ENCODE data around the gene MAST4. TPM values are rescaled to one million over a fixed set of nuclear protein-coding genes. Genes with fewer than 3 reads are reported as not detected.

Gene MAST4
- total RNA-seq, 2 donors from 2014 or later, result 36.8 to 45.7 TPM

DNA sequence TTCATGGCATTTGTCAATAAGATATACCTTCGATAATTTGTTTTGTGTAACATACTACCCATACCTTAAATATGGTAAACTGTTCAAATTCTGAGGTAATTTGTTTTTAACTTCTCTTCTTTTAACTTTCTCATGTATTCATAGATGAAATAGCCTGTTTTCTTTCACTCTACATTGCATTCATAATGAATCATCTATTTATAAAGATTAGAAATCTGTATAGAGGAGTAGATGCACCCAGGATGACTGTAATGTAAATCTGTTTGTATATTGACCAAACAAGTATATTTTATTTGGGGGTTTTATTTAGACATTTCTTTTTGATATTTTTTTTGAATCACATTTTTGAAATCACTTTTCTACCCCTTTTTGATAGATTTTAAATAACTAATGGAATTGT lies 455.8 kb downstream of the MAST4 start:
- TF ChIP-seq POLR2A (IDR thresholded peaks at IDR 0.05), result no peak
- no peak for TF ChIP-seq POLR2AphosphoS5 (IDR thresholded peaks at IDR 0.05)
- TF ChIP-seq, protein P1, sequence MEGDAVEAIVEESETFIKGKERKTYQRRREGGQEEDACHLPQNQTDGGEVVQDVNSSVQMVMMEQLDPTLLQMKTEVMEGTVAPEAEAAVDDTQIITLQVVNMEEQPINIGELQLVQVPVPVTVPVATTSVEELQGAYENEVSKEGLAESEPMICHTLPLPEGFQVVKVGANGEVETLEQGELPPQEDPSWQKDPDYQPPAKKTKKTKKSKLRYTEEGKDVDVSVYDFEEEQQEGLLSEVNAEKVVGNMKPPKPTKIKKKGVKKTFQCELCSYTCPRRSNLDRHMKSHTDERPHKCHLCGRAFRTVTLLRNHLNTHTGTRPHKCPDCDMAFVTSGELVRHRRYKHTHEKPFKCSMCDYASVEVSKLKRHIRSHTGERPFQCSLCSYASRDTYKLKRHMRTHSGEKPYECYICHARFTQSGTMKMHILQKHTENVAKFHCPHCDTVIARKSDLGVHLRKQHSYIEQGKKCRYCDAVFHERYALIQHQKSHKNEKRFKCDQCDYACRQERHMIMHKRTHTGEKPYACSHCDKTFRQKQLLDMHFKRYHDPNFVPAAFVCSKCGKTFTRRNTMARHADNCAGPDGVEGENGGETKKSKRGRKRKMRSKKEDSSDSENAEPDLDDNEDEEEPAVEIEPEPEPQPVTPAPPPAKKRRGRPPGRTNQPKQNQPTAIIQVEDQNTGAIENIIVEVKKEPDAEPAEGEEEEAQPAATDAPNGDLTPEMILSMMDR (IDR thresholded peaks at IDR 0.05), result no peak
- DNase-seq (ENCODE audit: low spot score), result no peak
- no peaks in the 10 kb centered on the region for H3K9me3 ChIP-seq
- H3K4me3 ChIP-seq, result no peak overlapping the region
- H3K36me3 ChIP-seq, result no peaks in the 10 kb centered on the region
- H3K27me3 ChIP-seq (replicated peaks; ENCODE audit: insufficient read depth), result no peaks in the 10 kb centered on the region
- H3K4me1 ChIP-seq (replicated peaks), result no peaks in the 10 kb centered on the region
- WGBS, result 87% methylated on average over 1 of the region's 1 CpG
- intact Hi-C loops (cut with DNase I), result no loop called here
- H3K27ac ChIP-seq, result no peak overlapping the region

DNA sequence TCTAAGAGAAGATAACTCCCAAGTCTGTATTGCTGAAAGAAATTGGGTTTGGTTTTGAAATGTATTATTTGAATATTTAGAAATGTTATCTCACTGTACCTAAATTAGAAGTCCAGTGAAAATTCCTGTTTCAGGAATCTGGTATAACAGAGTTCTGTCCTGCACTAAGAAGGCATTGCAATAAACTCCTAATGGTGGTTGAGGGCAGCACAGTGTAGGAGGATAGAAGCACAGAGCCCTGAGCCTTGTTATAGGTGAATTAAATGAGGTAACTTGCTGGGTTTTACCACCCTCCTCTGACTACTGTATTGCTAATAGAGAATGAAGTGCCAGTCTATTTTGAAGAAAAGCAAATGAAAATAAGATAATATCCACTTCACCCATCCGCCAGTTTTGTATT lies 457.0 kb downstream of the MAST4 start:
- WGBS, result 72% methylated on average over 1 of the region's 1 CpG
- H3K4me3 ChIP-seq, result no peak overlapping the region
- no peak overlapping the region for H3K27ac ChIP-seq
- no peaks in the 10 kb centered on the region for H3K36me3 ChIP-seq
- intact Hi-C loops (cut with DNase I), result no loop called here
- TF ChIP-seq POLR2AphosphoS5 (IDR thresholded peaks at IDR 0.05) (no peak), POLR2A (IDR thresholded peaks at IDR 0.05) (no peak)
- TF ChIP-seq, protein P1 (IDR thresholded peaks at IDR 0.05), result no peak
- H3K9me3 ChIP-seq, result no peaks in the 10 kb centered on the region
- no peaks in the 10 kb centered on the region for H3K27me3 ChIP-seq (replicated peaks; ENCODE audit: insufficient read depth)
- DNase-seq (ENCODE audit: low spot score), result no peak
- no peaks in the 10 kb centered on the region for H3K4me1 ChIP-seq (replicated peaks)

DNA sequence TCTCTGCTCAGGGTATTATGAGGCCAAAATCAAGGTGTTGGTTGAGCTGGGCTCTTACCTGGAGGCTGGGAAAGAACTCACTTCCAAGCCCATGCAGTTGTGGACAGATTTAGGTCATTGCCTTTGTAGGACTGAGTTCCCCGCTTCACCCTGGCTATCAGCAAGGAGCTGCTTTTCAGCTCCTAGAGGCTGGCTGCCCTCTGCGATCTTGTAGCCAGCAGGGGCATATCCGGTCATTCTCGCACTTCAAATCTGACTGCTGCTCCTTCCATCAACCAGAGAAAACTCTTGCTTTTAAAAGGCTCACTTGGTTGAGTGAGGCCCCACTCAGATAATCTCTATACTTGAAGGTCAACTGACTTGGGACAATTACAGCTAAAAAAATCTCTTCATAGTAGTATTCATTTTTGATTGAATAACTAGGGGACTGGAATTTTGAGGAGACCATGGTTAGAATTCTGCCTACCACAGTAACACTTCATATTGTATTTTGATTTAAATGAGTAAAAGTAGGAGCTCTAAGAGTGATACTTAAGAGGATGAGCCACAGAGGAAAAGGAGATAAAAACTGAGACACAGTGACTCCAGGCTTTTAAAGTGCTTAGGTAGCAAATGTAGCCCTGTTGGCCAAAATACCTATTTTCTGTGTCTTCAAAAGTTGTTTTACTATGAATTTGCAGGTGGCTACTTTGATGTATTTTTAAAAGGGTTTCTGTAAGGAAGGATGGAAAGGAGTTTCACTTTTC lies 463.0 kb downstream of the MAST4 start:
- Histone ChIP-seq H3K9me3 (no peaks in the 10 kb centered on the region), H3K4me3 (no peak overlapping the region), H3K4me1 (replicated peaks) (no peaks in the 10 kb centered on the region), H3K27me3 (replicated peaks; ENCODE audit: insufficient read depth) (no peaks in the 10 kb centered on the region), H3K36me3 (no peaks in the 10 kb centered on the region), H3K27ac (no peak overlapping the region)
- intact Hi-C loops (cut with DNase I), result no loop called here
- DNase-seq (ENCODE audit: low spot score), result no peak
- 94% methylated on average over 4 of the region's 4 CpGs for whole genome bisulfite sequencing
- TF ChIP-seq POLR2AphosphoS5 (IDR thresholded peaks at IDR 0.05) (no peak), POLR2A (IDR thresholded peaks at IDR 0.05) (no peak)
- TF ChIP-seq, protein P1 (IDR thresholded peaks at IDR 0.05), result no peak

DNA sequence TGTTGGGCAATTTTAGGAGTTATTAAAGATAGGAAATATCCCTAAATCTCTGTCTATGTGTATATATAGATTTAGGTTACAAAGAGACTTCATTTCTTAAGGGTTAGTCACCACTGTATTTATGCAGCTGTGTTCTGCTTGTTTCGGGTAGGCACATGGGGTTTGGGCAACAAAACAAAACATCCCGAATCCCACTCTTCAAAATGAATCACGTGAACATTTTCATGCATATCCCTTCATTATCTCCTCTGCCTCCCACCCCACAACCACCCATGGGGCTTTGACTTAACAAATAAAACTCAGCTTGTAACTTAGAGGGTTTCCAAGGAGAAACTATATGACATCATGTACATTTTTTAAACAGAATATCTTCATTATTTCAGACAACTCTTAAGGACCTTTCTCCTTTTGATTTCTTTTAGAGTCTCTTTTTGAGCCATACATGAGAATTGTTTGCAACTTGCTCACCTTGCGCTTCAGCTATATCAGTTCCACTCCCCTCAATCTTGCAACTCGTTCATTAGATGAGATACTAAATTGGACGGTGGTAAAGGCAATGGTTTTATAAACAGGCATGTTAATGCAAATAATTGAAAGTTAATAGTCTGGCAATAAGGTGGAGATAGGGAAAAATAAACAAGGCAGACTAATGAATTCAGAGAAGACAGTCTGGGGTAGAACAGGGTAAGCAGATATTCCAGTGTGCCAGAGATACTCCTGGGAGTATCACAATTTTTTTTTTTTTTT lies 463.7 kb downstream of the MAST4 start:
- Histone ChIP-seq H3K27me3 (replicated peaks; ENCODE audit: insufficient read depth) (no peaks in the 10 kb centered on the region), H3K36me3 (no peaks in the 10 kb centered on the region), H3K4me3 (no peak overlapping the region), H3K9me3 (no peaks in the 10 kb centered on the region), H3K4me1 (replicated peaks) (no peaks in the 10 kb centered on the region), H3K27ac (no peak overlapping the region)
- TF ChIP-seq, protein P1 (IDR thresholded peaks at IDR 0.05), result no peak
- no peak for TF ChIP-seq POLR2A (IDR thresholded peaks at IDR 0.05)
- TF ChIP-seq POLR2AphosphoS5 (IDR thresholded peaks at IDR 0.05), result no peak
- DNase-seq (ENCODE audit: low spot score), result no peak
- intact Hi-C loops (cut with DNase I), result no loop called here
- 73% methylated on average over 6 of the region's 6 CpGs for WGBS
